Uterus (tissue), 4 donors: ENCODE measurements around the gene SMCO2. TPM values are rescaled to one million over a fixed set of nuclear protein-coding genes. Genes with fewer than 3 reads are reported as not detected.

ENCODE experiments used
- DNase-seq, 2 donors: peaks; one replicate each; pipeline ENCODE4 v3.0.0-alpha.2; 2019 to 2020
- H3K27ac ChIP-seq, 2 donors: fragments of 200-600 bp; sonication (generic); 1 replicate in 1 of 2; 2 replicates in 1 of 2; pipeline ENCODE4 v1.5.1; 2016 to 2018
- H3K27me3 ChIP-seq, 2 donors: fragments of 200-600 bp; sonication (generic); one replicate each; pipeline ENCODE4 v1.5.1; 2018 to 2019; ENCODE audit warnings: control low read depth in 1 of 2
- H3K36me3 ChIP-seq, 2 donors: fragments of 200-600 bp; sonication (generic); one replicate each; pipeline ENCODE4 v1.5.1; 2019; ENCODE audit warnings: control low read depth in 1 of 2
- H3K4me1 ChIP-seq, 2 donors: fragments of 200-600 bp; sonication (generic); one replicate each; pipeline ENCODE4 v1.5.1; 2018 to 2019; ENCODE audit warnings: control low read depth in 1 of 2
- H3K4me3 ChIP-seq, 2 donors: fragments of 200-600 bp; sonication (generic); 1 replicate in 1 of 2; 2 replicates in 1 of 2; pipeline ENCODE4 v1.5.1; 2018 to 2019; ENCODE audit warnings: mild to moderate bottlenecking in 1 of 2
- H3K9me3 ChIP-seq, 2 donors: fragments of 200-600 bp; sonication (generic); one replicate each; pipeline ENCODE4 v1.5.1; 2019; ENCODE audit warnings: control low read depth in 1 of 2
- POLR2A ChIP-seq, 2 donors: fragments of 450-650 bp; IDR thresholded peaks; one replicate each; pipeline ENCODE4 v1.6.1; 2016; ENCODE audit warnings: antibody characterized with exemption in 2 of 2, mild to moderate bottlenecking in 1 of 2, moderate library complexity in 1 of 2
- intact Hi-C: fragments of 100-400 bp; cut with DNase I; formaldehyde crosslinking; loops from one replicate; pipeline ENCODE4 v1.15.1; 2023; ENCODE audit warnings: low total_unique reads
- total RNA-seq, 4 donors: library from RNA; depleted of rRNA in 3 of 4; stranded (reverse); fragments of >200 nt in 3 of 4; gene quantifications; one replicate each; pipeline versions ENCODE4 v1.1.0 to v1.2.4, GENCODE V29; 2014 to 2023
- TF ChIP-seq, protein P1 (sequence below), 4 experiments: fragments of 200-600 bp in 2 of 4; fragments of 450-650 bp in 2 of 4; sonication (generic) in 2 of 4; IDR thresholded peaks; one replicate each; pipeline ENCODE4 v1.5.1; 2016 to 2019; ENCODE audit warnings: antibody characterized with exemption in 4 of 4, mild to moderate bottlenecking in 2 of 4, moderate library complexity in 1 of 4
- donor health status: DM: yes; HTN: yes; CAD: no.

The SMCO2 gene
- total RNA-seq, 4 donors from 2014 or later, result not detected

- intact Hi-C loops, result no loop called here
- no peaks in the 10 kb centered on the region for H3K4me1 ChIP-seq
- no peaks in the 10 kb centered on the region for H3K27me3 ChIP-seq
- TF ChIP-seq, protein P1, sequence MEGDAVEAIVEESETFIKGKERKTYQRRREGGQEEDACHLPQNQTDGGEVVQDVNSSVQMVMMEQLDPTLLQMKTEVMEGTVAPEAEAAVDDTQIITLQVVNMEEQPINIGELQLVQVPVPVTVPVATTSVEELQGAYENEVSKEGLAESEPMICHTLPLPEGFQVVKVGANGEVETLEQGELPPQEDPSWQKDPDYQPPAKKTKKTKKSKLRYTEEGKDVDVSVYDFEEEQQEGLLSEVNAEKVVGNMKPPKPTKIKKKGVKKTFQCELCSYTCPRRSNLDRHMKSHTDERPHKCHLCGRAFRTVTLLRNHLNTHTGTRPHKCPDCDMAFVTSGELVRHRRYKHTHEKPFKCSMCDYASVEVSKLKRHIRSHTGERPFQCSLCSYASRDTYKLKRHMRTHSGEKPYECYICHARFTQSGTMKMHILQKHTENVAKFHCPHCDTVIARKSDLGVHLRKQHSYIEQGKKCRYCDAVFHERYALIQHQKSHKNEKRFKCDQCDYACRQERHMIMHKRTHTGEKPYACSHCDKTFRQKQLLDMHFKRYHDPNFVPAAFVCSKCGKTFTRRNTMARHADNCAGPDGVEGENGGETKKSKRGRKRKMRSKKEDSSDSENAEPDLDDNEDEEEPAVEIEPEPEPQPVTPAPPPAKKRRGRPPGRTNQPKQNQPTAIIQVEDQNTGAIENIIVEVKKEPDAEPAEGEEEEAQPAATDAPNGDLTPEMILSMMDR (IDR thresholded peaks at IDR 0.05), result no peak
- no peak for TF ChIP-seq POLR2A (IDR thresholded peaks at IDR 0.05)
- no peaks in the 10 kb centered on the region for H3K36me3 ChIP-seq
- no peak overlapping the region for H3K27ac ChIP-seq
- H3K4me3 ChIP-seq, result no peak overlapping the region
- no peak for DNase-seq
- H3K9me3 ChIP-seq, result no peaks in the 10 kb centered on the region
Measured at GRCh38 chr12:27468241-27468640, 21.7 kb downstream of the SMCO2 start.

- no peak for TF ChIP-seq POLR2A (IDR thresholded peaks at IDR 0.05)
- TF ChIP-seq, protein P1 (IDR thresholded peaks at IDR 0.05), result no peak
- intact Hi-C loops, result no loop called here
- no peaks in the 10 kb centered on the region for H3K27me3 ChIP-seq
- H3K9me3 ChIP-seq, result no peaks in the 10 kb centered on the region
- no peak overlapping the region for H3K27ac ChIP-seq
- no peak overlapping the region for H3K4me3 ChIP-seq
- no peak for DNase-seq
- H3K4me1 ChIP-seq, result no peaks in the 10 kb centered on the region
- no peaks in the 10 kb centered on the region for H3K36me3 ChIP-seq
Measured at GRCh38 chr12:27469176-27469736, 22.7 kb downstream of the SMCO2 start.

DNA sequence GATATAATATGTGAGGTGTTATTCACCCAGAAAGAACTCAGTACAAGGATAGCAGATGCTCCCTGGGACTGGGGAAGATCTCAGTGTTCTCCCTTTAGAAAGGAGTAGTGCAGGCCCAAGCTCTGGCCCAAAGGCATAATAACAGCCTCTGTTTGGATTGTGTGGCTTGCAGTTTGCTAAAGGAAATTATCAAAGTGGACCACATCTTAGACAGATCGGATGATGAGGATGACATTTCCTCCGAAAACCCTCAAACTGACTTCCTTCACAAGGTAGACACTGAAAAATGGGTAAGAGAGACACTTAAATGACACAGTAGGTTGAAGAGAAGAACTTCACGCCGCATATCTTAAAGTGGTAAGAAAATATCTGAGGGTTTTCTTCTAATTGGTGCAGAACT lies 26.1 kb downstream of the SMCO2 start:
- H3K9me3 ChIP-seq, result peaks cover 0 to 13% of the 10 kb centered on the region in 2 donors
- TF ChIP-seq, protein P1 (IDR thresholded peaks at IDR 0.05), result no peak
- no peak for TF ChIP-seq POLR2A (IDR thresholded peaks at IDR 0.05)
- intact Hi-C loops, result no loop called here
- no peaks in the 10 kb centered on the region for H3K4me1 ChIP-seq
- no peaks in the 10 kb centered on the region for H3K36me3 ChIP-seq
- no peak overlapping the region for H3K4me3 ChIP-seq
- no peak overlapping the region for H3K27ac ChIP-seq
- DNase-seq, result no peak
- no peaks in the 10 kb centered on the region for H3K27me3 ChIP-seq

DNA sequence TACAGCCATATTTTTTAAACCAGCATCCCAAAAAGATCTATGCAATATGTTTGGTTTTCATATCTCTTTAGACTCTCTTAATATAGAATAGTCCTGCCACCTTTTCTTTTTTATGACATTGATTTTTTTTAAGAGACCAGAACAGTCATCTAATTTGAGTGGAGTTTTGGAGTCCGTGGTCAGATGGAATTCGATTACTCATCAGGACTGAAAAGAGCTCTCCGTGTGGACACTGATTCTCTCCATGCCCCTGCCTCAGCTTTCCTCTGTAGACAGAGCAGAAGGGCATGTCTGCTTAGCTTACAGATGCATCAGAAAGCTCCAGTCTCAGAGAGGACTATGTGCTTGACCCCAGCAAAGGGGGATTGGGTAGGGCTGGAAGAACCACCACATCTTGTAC lies 27.8 kb downstream of the SMCO2 start:
- TF ChIP-seq POLR2A (IDR thresholded peaks at IDR 0.05), result no peak
- TF ChIP-seq, protein P1 (IDR thresholded peaks at IDR 0.05), result no peak
- peak overlapping the region; percentile 7 to 39 for H3K27ac ChIP-seq
- no peak overlapping the region for H3K4me3 ChIP-seq
- peaks cover 0 to 21% of the 10 kb centered on the region in 2 donors for H3K9me3 ChIP-seq
- DNase-seq, result no peak
- no peaks in the 10 kb centered on the region for H3K36me3 ChIP-seq
- H3K4me1 ChIP-seq, result no peaks in the 10 kb centered on the region
- intact Hi-C loops, result no loop called here
- H3K27me3 ChIP-seq, result no peaks in the 10 kb centered on the region

GRCh38 chr12:27477049-27477448 lies 30.5 kb downstream of the SMCO2 start:
- DNase-seq, result no peak
- TF ChIP-seq, protein P1 (IDR thresholded peaks at IDR 0.05), result no peak
- TF ChIP-seq POLR2A (IDR thresholded peaks at IDR 0.05), result no peak
- Histone ChIP-seq H3K4me1 (no peaks in the 10 kb centered on the region), H3K4me3 (no peak overlapping the region), H3K9me3 (peaks cover 0 to 21% of the 10 kb centered on the region in 2 donors), H3K27ac (no peak overlapping the region), H3K27me3 (no peaks in the 10 kb centered on the region), H3K36me3 (no peaks in the 10 kb centered on the region)
- intact Hi-C loops, result no loop called here
